Activated CD4-positive, alpha-beta T cell treated with anti-CD3 and anti-CD28 coated beads for 36 hours (primary cell): ENCODE data around the gene RALGPS1. TPM values are rescaled to one million over a fixed set of nuclear protein-coding genes. Genes with fewer than 3 reads are reported as not detected.
"Not testable (repeated sequence)": the region's sequence is repeated elsewhere in the genome, so short reads cannot be mapped to it uniquely, and the experiment has no call there.

Experiments used
- ATAC-seq: fragments of 200-7000 bp; cut with Tn5 transposase; one replicate; pipeline ENCODE4 v1.10.0; 2021; ENCODE audit warnings: mild to moderate bottlenecking, moderate library complexity
- CTCF ChIA-PET: fragments of 350-600 bp; sonication (Branson Sonifier 250); formaldehyde crosslinking; loops from one replicate; lab custom pipeline; 2021; ENCODE audit warnings: antibody characterized with exemption; lab: Charles Lee
- POLR2A ChIA-PET: fragments of 350-600 bp; sonication (Branson Sonifier 250); formaldehyde crosslinking; loops from one replicate; lab custom pipeline; 2021; ENCODE audit warnings: antibody characterized with exemption, inconsistent platforms; lab: Charles Lee
- DNase-seq: peaks from one replicate; pipeline ENCODE4 v3.0.0-alpha.2; 2020
- H3K27ac Mint-ChIP-seq: one replicate; pipeline ENCODE4 v1.8.0; 2021; ENCODE audit warnings: mixed read lengths
- H3K27me3 Mint-ChIP-seq: one replicate; pipeline ENCODE4 v1.8.0; 2021; ENCODE audit warnings: mixed read lengths
- H3K36me3 Mint-ChIP-seq: one replicate; pipeline ENCODE4 v1.8.0; 2021; ENCODE audit warnings: low read depth, mixed read lengths
- H3K4me1 Mint-ChIP-seq: one replicate; pipeline ENCODE4 v1.8.0; 2021; ENCODE audit warnings: mixed read lengths
- H3K4me3 Mint-ChIP-seq: one replicate; pipeline ENCODE4 v1.8.0; 2021; ENCODE audit warnings: mild to moderate bottlenecking, moderate library complexity, mixed read lengths
- H3K9me3 Mint-ChIP-seq: one replicate; pipeline ENCODE4 v1.8.0; 2021; ENCODE audit warnings: low read depth, mixed read lengths
- intact Hi-C, 2 experiments: fragments of 100-400 bp; cut with DNase I in 1 of 2; cut with micrococcal nuclease in 1 of 2; formaldehyde crosslinking; loops; one replicate each; pipeline versions ENCODE4 v1.14.2 to v1.15.1; 2022 to 2024; cut with DNase I, micrococcal nuclease
- total RNA-seq, 2 experiments: library from RNA; stranded (reverse); gene quantifications; one replicate each; pipeline ENCODE4 v1.2.3, GENCODE V29; 2021

The RALGPS1 gene
- total RNA-seq, 2 experiments from 2014 or later: 1.2 to 2.2 TPM

- CTCF ChIA-PET: interaction anchor here (1.0 kb wide), 2 partner anchors 18 to 181 kb away, joined by 3 read pairs; no protein-coding TSS in a partner anchor
- POLR2A ChIA-PET, DNase-seq, ATAC-seq, H3K4me3 Mint-ChIP-seq, H3K27ac Mint-ChIP-seq, H3K36me3 Mint-ChIP-seq, intact Hi-C loops, H3K27me3 Mint-ChIP-seq, H3K4me1 Mint-ChIP-seq, H3K9me3 Mint-ChIP-seq: not testable (repeated sequence)
Observed at GRCh38 chr9:127146841-127147240, 232.3 kb downstream of the RALGPS1 start.

GRCh38 chr9:127147251-127147650, 232.7 kb downstream of the RALGPS1 start:
- ChIA-PET POLR2A (no interaction called here), CTCF (interaction anchor here (1.0 kb wide), 2 partner anchors 18 to 182 kb away, joined by 3 read pairs; no protein-coding TSS in a partner anchor)
- ATAC-seq: no peak
- Mint-ChIP-seq H3K4me1 (no peaks in the 10 kb centered on the region), H3K27ac (no peak overlapping the region), H3K36me3 (no peaks in the 10 kb centered on the region), H3K4me3 (no peak overlapping the region), H3K9me3 (no peaks in the 10 kb centered on the region), H3K27me3 (peaks cover 5% of the 10 kb centered on the region)
- no peak for DNase-seq
- intact Hi-C loops: no loop called here

GRCh38 chr9:127148014-127148413, 233.4 kb downstream of the RALGPS1 start:
- Mint-ChIP-seq H3K36me3 (no peaks in the 10 kb centered on the region), H3K9me3 (no peaks in the 10 kb centered on the region), H3K27ac (no peak overlapping the region), H3K4me1 (no peaks in the 10 kb centered on the region), H3K27me3 (peaks cover 5% of the 10 kb centered on the region), H3K4me3 (no peak overlapping the region)
- POLR2A ChIA-PET: no interaction called here
- ATAC-seq: no peak
- CTCF ChIA-PET: no interaction called here
- no peak for DNase-seq
- intact Hi-C loops: no loop called here

- intact Hi-C loops: no loop called here
- DNase-seq (no peak), ATAC-seq (no peak)
- no peak overlapping the region for H3K4me3 Mint-ChIP-seq
- POLR2A ChIA-PET: no interaction called here
- H3K36me3 Mint-ChIP-seq: no peaks in the 10 kb centered on the region
- peaks cover 5% of the 10 kb centered on the region for H3K27me3 Mint-ChIP-seq
- H3K9me3 Mint-ChIP-seq: no peaks in the 10 kb centered on the region
- no peak overlapping the region for H3K27ac Mint-ChIP-seq
- CTCF ChIA-PET: no interaction called here
- peaks cover 6% of the 10 kb centered on the region for H3K4me1 Mint-ChIP-seq
Observed at GRCh38 chr9:127149010-127149409, 234.4 kb downstream of the RALGPS1 start.

GRCh38 chr9:127149463-127150390, 235.1 kb downstream of the RALGPS1 start:
- Mint-ChIP-seq H3K4me1 (peaks cover 13% of the 10 kb centered on the region), H3K27me3 (peaks cover 5% of the 10 kb centered on the region), H3K4me3 (no peak overlapping the region), H3K27ac (no peak overlapping the region), H3K9me3 (no peaks in the 10 kb centered on the region), H3K36me3 (no peaks in the 10 kb centered on the region)
- ATAC-seq: no peak
- no peak for DNase-seq
- ChIA-PET CTCF (no interaction called here), POLR2A (interaction anchor here (0.6 kb wide), 1 partner anchor 12 kb away, joined by 4 read pairs; no protein-coding TSS in a partner anchor)
- intact Hi-C loops: no loop called here

GRCh38 chr9:127153501-127153900, 238.9 kb downstream of the RALGPS1 start:
- POLR2A ChIA-PET: no interaction called here
- intact Hi-C loops: no loop called here
- Mint-ChIP-seq H3K27ac (no peak overlapping the region), H3K4me3 (no peak overlapping the region), H3K9me3 (no peaks in the 10 kb centered on the region), H3K27me3 (peaks cover 8% of the 10 kb centered on the region), H3K36me3 (no peaks in the 10 kb centered on the region), H3K4me1 (peaks cover 14% of the 10 kb centered on the region)
- CTCF ChIA-PET: no interaction called here
- DNase-seq (no peak), ATAC-seq (no peak)

GRCh38 chr9:127154003-127154389, 239.4 kb downstream of the RALGPS1 start:
- H3K4me3 Mint-ChIP-seq: no peak overlapping the region
- no peak overlapping the region for H3K27ac Mint-ChIP-seq
- no peaks in the 10 kb centered on the region for H3K9me3 Mint-ChIP-seq
- POLR2A ChIA-PET: no interaction called here
- H3K27me3 Mint-ChIP-seq: peaks cover 8% of the 10 kb centered on the region
- no peak for ATAC-seq
- no peaks in the 10 kb centered on the region for H3K36me3 Mint-ChIP-seq
- intact Hi-C loops: loop anchor here (1.0 to 2.0 kb wide), 2 partner anchors 149 to 167 kb away; no protein-coding TSS in a partner anchor
- peaks cover 14% of the 10 kb centered on the region for H3K4me1 Mint-ChIP-seq
- DNase-seq: peak; percentile 16
- CTCF ChIA-PET: interaction anchor here (0.6 to 1.5 kb wide), 3 partner anchors 9 to 413 kb away, joined by 3 to 5 read pairs (median 4); no protein-coding TSS in a partner anchor

GRCh38 chr9:127154390-127155191, 240.0 kb downstream of the RALGPS1 start:
- ChIA-PET CTCF (interaction anchor here (0.6 to 1.5 kb wide), 3 partner anchors 9 to 413 kb away, joined by 3 to 5 read pairs (median 4); no protein-coding TSS in a partner anchor), POLR2A (no interaction called here)
- Mint-ChIP-seq H3K9me3 (no peaks in the 10 kb centered on the region), H3K27me3 (peaks cover 8% of the 10 kb centered on the region), H3K4me3 (no peak overlapping the region), H3K27ac (peak overlapping the region; percentile 9), H3K4me1 (peaks cover 14% of the 10 kb centered on the region), H3K36me3 (no peaks in the 10 kb centered on the region)
- peak; percentile 80 for ATAC-seq
- peak; percentile 50 for DNase-seq
- intact Hi-C loops: loop anchor here (1.0 to 2.0 kb wide), 2 partner anchors 149 to 168 kb away; no protein-coding TSS in a partner anchor

GRCh38 chr9:127155314-127155960, 240.9 kb downstream of the RALGPS1 start:
- no peaks in the 10 kb centered on the region for H3K36me3 Mint-ChIP-seq
- no peak overlapping the region for H3K4me3 Mint-ChIP-seq
- ChIA-PET POLR2A (no interaction called here), CTCF (interaction anchor here (1.5 kb wide), 1 partner anchor 8 kb away, joined by 5 read pairs; no protein-coding TSS in a partner anchor)
- no peaks in the 10 kb centered on the region for H3K9me3 Mint-ChIP-seq
- peaks cover 8% of the 10 kb centered on the region for H3K27me3 Mint-ChIP-seq
- peaks cover 14% of the 10 kb centered on the region for H3K4me1 Mint-ChIP-seq
- no peak for DNase-seq
- no peak for ATAC-seq
- intact Hi-C loops: loop anchor here in 1 of 2 experiments (2.0 kb wide), 1 partner anchor 169 kb away; no protein-coding TSS in a partner anchor
- no peak overlapping the region for H3K27ac Mint-ChIP-seq

- Mint-ChIP-seq H3K27me3 (peaks cover 6% of the 10 kb centered on the region), H3K36me3 (no peaks in the 10 kb centered on the region), H3K4me1 (peaks cover 24% of the 10 kb centered on the region), H3K27ac (no peak overlapping the region), H3K9me3 (no peaks in the 10 kb centered on the region), H3K4me3 (no peak overlapping the region)
- CTCF ChIA-PET: no interaction called here
- ATAC-seq: no peak
- intact Hi-C loops: no loop called here
- DNase-seq: no peak
- POLR2A ChIA-PET: no interaction called here
Observed at GRCh38 chr9:127158786-127159324, 244.3 kb downstream of the RALGPS1 start.
